AG10803 (cell line): Measurements from ENCODE around the gene IFNB1.
A peak's percentile ranks its signal among the peaks of the same experiment; 100 is the strongest.

Experiments
- DNase-seq: peaks from one replicate; pipeline ENCODE4 v3.0.0; 2010; ENCODE audit warnings: low read depth
- H3K4me3 ChIP-seq: 2 replicates; pipeline ENCODE4 v1.5.1; 2011; ENCODE audit warnings: mild to moderate bottlenecking, low read length, control low read depth
- CTCF ChIP-seq: conservative IDR thresholded peaks from 2 replicates; pipeline ENCODE4 v1.5.1; 2011; ENCODE audit warnings: mild to moderate bottlenecking, low read length, control low read depth, inconsistent platforms

The IFNB1 gene

GRCh38 chr9:21043841-21044240 lies 33.9 kb downstream of the IFNB1 start:
- no peak for TF ChIP-seq CTCF
- DNase-seq = no peak
- no peak overlapping the region for H3K4me3 ChIP-seq

GRCh38 chr9:21042466-21042865 lies 35.3 kb downstream of the IFNB1 start:
- no peak for TF ChIP-seq CTCF
- DNase-seq = no peak
- H3K4me3 ChIP-seq = no peak overlapping the region

GRCh38 chr9:21039302-21039701 lies 38.4 kb downstream of the IFNB1 start:
- TF ChIP-seq CTCF = no peak
- no peak overlapping the region for H3K4me3 ChIP-seq
- DNase-seq = no peak

GRCh38 chr9:21037278-21037677 lies 40.5 kb downstream of the IFNB1 start:
- H3K4me3 ChIP-seq = no peak overlapping the region
- TF ChIP-seq CTCF = no peak
- no peak for DNase-seq

GRCh38 chr9:21031808-21032183 lies 45.9 kb downstream of the IFNB1 start:
- no peak for TF ChIP-seq CTCF
- H3K4me3 ChIP-seq = peak overlapping the region; percentile 72

GRCh38 chr9:21031091-21031807 lies 46.5 kb downstream of the IFNB1 start, which contains the start of gene HACD4:
TSS of gene HACD4 (minus strand) at chr9:21031640. CDS start at chr9:21031590, 50 bp downstream.
- no peak for TF ChIP-seq CTCF
- peak within 1 kb of the TSS; percentile 72 for H3K4me3 ChIP-seq
- peak; percentile 36 for DNase-seq

More at GRCh38 chr9:21031808-21032183, 45.9 kb downstream of the IFNB1 start:
- no peak for DNase-seq

GRCh38 chr9:21030389-21031035 lies 47.2 kb downstream of the IFNB1 start:
- H3K4me3 ChIP-seq = peak overlapping the region; percentile 72
- no peak for TF ChIP-seq CTCF
- peak; percentile 72 for DNase-seq
